GM04503 (cell line): Measurements from ENCODE around the gene APLP2.

ENCODE experiments used
- DNase-seq: peaks from one replicate; pipeline ENCODE4 v3.0.0-alpha.2; 2012; ENCODE audit warnings: low read depth

The APLP2 gene

GRCh38 chr11:130055617-130056016, 14.1 kb upstream of the APLP2 start:
- peak; percentile 41 for DNase-seq

GRCh38 chr11:130061017-130061416, 8.7 kb upstream of the APLP2 start:
- DNase-seq: no peak

GRCh38 chr11:130062026-130062425, 7.7 kb upstream of the APLP2 start:
- DNase-seq: no peak

- no peak for DNase-seq
These were observed 6.2 kb upstream of the APLP2 start for GRCh38 chr11:130063451-130063850.

- no peak for DNase-seq
These were observed 5.1 kb upstream of the APLP2 start for GRCh38 chr11:130064596-130064995.

- DNase-seq: no peak
These were observed 3.4 kb upstream of the APLP2 start for GRCh38 chr11:130066338-130066737.

GRCh38 chr11:130068546-130068985, 1.1 kb upstream of the APLP2 start:
- no peak for DNase-seq

- peak; percentile 77 for DNase-seq
These were observed 572 bp upstream of the APLP2 start for GRCh38 chr11:130068986-130069658.

GRCh38 chr11:130070109-130070845, 583 bp downstream of the APLP2 start:
- DNase-seq: no peak

GRCh38 chr11:130070846-130071200, 1.1 kb downstream of the APLP2 start:
- no peak for DNase-seq

GRCh38 chr11:130071211-130071712, 1.6 kb downstream of the APLP2 start:
- no peak for DNase-seq

- DNase-seq: no peak
These were observed 5.0 kb downstream of the APLP2 start for GRCh38 chr11:130074736-130075135.

- DNase-seq: no peak
These were observed 7.2 kb downstream of the APLP2 start for GRCh38 chr11:130076778-130077481.

- DNase-seq: no peak
These were observed 8.0 kb downstream of the APLP2 start for GRCh38 chr11:130077671-130078070.

GRCh38 chr11:130078080-130078479, 8.4 kb downstream of the APLP2 start:
- DNase-seq: no peak

- no peak for DNase-seq
These were observed 16.1 kb downstream of the APLP2 start for GRCh38 chr11:130085671-130086290.

GRCh38 chr11:130086669-130087068, 17.0 kb downstream of the APLP2 start:
- DNase-seq: no peak

GRCh38 chr11:130087294-130087926, 17.7 kb downstream of the APLP2 start:
- no peak for DNase-seq

- no peak for DNase-seq
These were observed 18.5 kb downstream of the APLP2 start for GRCh38 chr11:130088217-130088616.

GRCh38 chr11:130088919-130089673, 19.4 kb downstream of the APLP2 start:
- no peak for DNase-seq

GRCh38 chr11:130089674-130090073, 20.0 kb downstream of the APLP2 start:
- DNase-seq: no peak
